Breast epithelium (tissue), 4 donors: Measurements from ENCODE around the gene NRCAM. TPM values are rescaled to one million over a fixed set of nuclear protein-coding genes. Genes with fewer than 3 reads are reported as not detected.
A peak's percentile ranks its signal among the peaks of the same experiment; 100 is the strongest.

Experiments
- DNase-seq, 2 donors: peaks; one replicate each; pipeline ENCODE4 v3.0.0-alpha.2; 2019; ENCODE audit warnings: low spot score in 2 of 2
- H3K27ac ChIP-seq, 2 donors: fragments of 200-600 bp; sonication (generic) in 1 of 2; one replicate each; pipeline ENCODE4 v1.5.1; 2016 to 2019; ENCODE audit warnings: mild to moderate bottlenecking in 1 of 2
- H3K27me3 ChIP-seq, 2 donors: fragments of 200-600 bp; sonication (generic) in 1 of 2; one replicate each; pipeline versions ENCODE4 v1.5.1 to v1.6.0; 2017 to 2019; ENCODE audit warnings: control low read depth in 1 of 2, mild to moderate bottlenecking in 1 of 2
- H3K36me3 ChIP-seq: fragments of 200-600 bp; one replicate; pipeline ENCODE4 v1.5.1; 2019
- H3K4me1 ChIP-seq, 2 donors: fragments of 200-600 bp; sonication (generic); one replicate each; pipeline ENCODE4 v1.5.1; 2016 to 2019; ENCODE audit warnings: control low read depth in 1 of 2
- H3K4me3 ChIP-seq, 3 donors: fragments of 200-600 bp; sonication (generic); 1 replicate in 2 of 3; 2 replicates in 1 of 3; pipeline ENCODE4 v1.5.1; 2016 to 2019; ENCODE audit warnings: mild to moderate bottlenecking in 3 of 3, moderate library complexity in 2 of 3
- H3K9me3 ChIP-seq, 2 donors: fragments of 200-600 bp; sonication (generic) in 1 of 2; one replicate each; pipeline ENCODE4 v1.5.1; 2016 to 2019; ENCODE audit warnings: control low read depth in 1 of 2
- CTCF ChIP-seq, 3 donors: fragments of 450-650 bp; IDR thresholded peaks; one replicate each; pipeline ENCODE4 v1.5.1; 2016 to 2017; ENCODE audit warnings: antibody characterized with exemption in 3 of 3, mild to moderate bottlenecking in 3 of 3, moderate library complexity in 3 of 3
- POLR2A ChIP-seq: fragments of 450-650 bp; IDR thresholded peaks from one replicate; pipeline ENCODE4 v1.6.1; 2016; ENCODE audit warnings: antibody characterized with exemption, mild to moderate bottlenecking, moderate library complexity
- POLR2AphosphoS5 ChIP-seq, 3 donors: sonication (generic); formaldehyde crosslinking; IDR thresholded peaks; one replicate each; pipeline ENCODE4 v1.6.1; 2017; ENCODE audit warnings: antibody characterized with exemption in 3 of 3
- intact Hi-C: fragments of 100-400 bp; cut with DNase I; formaldehyde crosslinking; loops from one replicate; pipeline ENCODE4 v1.15.1; 2023; ENCODE audit warnings: low total_unique reads
- total RNA-seq, 3 donors: library from RNA; depleted of rRNA; stranded (reverse); fragments of >200 nt; gene quantifications; one replicate each; pipeline ENCODE4 v1.1.0, GENCODE V29; 2016

The NRCAM gene
- total RNA-seq, 3 donors from 2014 or later: 3.3 to 62.4 (median 4.2) TPM

DNA sequence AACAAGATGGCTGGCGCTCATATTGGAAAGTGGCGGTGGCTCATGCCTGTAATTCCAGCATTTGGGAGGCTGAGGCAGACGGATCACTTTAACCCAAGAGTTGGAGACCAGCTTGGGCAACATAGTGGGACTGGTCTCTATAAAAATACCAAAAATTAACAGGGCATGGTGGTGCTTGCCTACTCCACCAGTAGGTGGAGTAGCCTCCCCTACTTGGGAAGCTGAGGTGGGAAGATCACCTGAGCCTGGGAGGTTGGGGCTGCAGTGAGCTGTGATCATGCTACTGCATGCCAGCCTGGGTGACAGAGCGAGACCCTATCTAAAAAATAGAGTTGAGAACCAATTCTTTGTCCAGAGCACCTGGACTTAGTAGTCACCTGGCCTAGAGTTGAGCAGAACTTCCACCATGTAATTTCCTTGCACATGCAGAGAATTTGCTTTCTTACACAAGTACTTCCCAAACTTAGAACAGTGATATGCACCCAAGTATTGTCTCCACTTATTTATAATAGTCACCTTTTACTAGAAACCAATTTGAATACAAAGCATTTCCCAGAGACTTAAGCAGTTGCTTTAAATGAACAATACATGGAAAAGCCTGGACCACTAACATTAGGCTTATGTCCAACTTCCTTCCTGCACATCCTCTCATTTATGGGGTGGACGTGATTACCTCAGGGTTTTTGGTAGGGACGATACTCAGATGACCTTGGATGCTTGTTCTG is 342.0 kb downstream of the NRCAM start:
- DNase-seq: no peak
- no peaks in the 10 kb centered on the region for H3K27me3 ChIP-seq
- H3K36me3 ChIP-seq: no peaks in the 10 kb centered on the region
- no peak for TF ChIP-seq CTCF (IDR thresholded peaks at IDR 0.05)
- TF ChIP-seq POLR2AphosphoS5 (IDR thresholded peaks at IDR 0.05): no peak
- TF ChIP-seq POLR2A: no peak
- peak overlapping the region in 1 of 2 donors; percentile 43 for H3K27ac ChIP-seq
- intact Hi-C loops: no loop called here
- no peak overlapping the region for H3K4me3 ChIP-seq
- H3K9me3 ChIP-seq: no peaks in the 10 kb centered on the region
- no peaks in the 10 kb centered on the region for H3K4me1 ChIP-seq

DNA sequence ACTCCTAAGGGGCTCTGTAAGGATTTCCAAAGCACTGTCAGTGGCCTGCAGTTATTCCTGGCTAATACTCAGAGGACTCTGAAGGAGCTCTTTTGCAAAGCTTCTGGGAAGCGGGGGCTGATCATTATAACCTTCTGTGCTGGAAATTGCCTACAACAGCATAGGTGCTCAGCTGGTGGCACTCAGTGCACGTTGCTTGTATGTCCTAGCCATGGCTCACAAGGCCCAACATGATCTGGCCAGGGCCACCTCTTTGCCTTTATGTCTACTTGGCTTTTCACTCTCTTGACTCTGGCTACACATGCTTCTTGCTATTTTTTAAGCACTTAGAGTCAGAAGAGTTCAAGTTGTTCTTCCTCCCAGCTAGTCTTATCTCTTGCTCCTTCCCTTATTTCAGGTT is 343.6 kb downstream of the NRCAM start:
- intact Hi-C loops: no loop called here
- no peaks in the 10 kb centered on the region for H3K36me3 ChIP-seq
- no peak overlapping the region for H3K4me3 ChIP-seq
- H3K9me3 ChIP-seq: no peaks in the 10 kb centered on the region
- DNase-seq: no peak
- H3K27me3 ChIP-seq: no peaks in the 10 kb centered on the region
- TF ChIP-seq CTCF (IDR thresholded peaks at IDR 0.05): no peak
- TF ChIP-seq POLR2AphosphoS5 (IDR thresholded peaks at IDR 0.05): no peak
- TF ChIP-seq POLR2A: no peak
- no peak overlapping the region for H3K27ac ChIP-seq
- H3K4me1 ChIP-seq: no peaks in the 10 kb centered on the region

DNA sequence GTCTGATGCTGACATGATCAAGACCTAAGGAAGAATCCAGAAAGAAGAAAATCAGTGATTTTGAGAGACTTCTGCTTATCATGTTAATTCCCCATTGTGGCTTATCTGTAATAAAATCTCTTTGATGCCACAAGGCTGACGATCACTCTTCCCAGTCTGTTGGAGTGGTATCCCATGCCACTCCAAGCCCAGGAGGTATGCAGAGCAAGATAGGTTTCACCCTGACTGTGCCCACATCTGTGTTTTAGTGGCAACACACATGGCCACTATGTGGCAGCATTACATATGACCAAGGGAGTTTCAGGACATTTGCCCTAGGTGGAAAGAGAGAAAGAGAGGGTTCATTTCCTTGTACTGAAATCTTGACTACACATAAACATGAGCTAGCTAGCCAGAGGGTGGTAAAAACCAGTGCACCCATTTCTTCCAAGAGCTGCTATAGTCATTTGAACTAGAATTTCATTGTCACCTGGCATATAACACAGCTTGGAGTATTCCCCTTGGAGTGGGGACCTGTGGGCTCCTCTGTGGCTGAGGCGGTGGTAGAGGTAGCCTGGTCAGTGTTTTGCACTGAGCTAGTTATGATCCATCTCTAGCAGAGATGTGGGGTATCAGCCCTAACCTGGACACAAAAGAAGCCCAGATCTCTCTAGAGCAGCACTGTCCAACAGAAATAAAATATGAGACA is 346.9 kb downstream of the NRCAM start:
- intact Hi-C loops: no loop called here
- H3K27me3 ChIP-seq: no peaks in the 10 kb centered on the region
- H3K27ac ChIP-seq: no peak overlapping the region
- no peak for DNase-seq
- no peak overlapping the region for H3K4me3 ChIP-seq
- no peak for TF ChIP-seq CTCF (IDR thresholded peaks at IDR 0.05)
- TF ChIP-seq POLR2AphosphoS5 (IDR thresholded peaks at IDR 0.05): no peak
- TF ChIP-seq POLR2A: no peak
- no peaks in the 10 kb centered on the region for H3K4me1 ChIP-seq
- H3K36me3 ChIP-seq: no peaks in the 10 kb centered on the region
- H3K9me3 ChIP-seq: no peaks in the 10 kb centered on the region

- no peak for DNase-seq
- intact Hi-C loops: no loop called here
- Histone ChIP-seq H3K36me3 (no peaks in the 10 kb centered on the region), H3K4me3 (no peak overlapping the region), H3K9me3 (no peaks in the 10 kb centered on the region), H3K4me1 (no peaks in the 10 kb centered on the region), H3K27me3 (no peaks in the 10 kb centered on the region), H3K27ac (no peak overlapping the region)
- no peak for TF ChIP-seq CTCF (IDR thresholded peaks at IDR 0.05)
- no peak for TF ChIP-seq POLR2A
- no peak for TF ChIP-seq POLR2AphosphoS5 (IDR thresholded peaks at IDR 0.05)
These were observed 348.1 kb downstream of the NRCAM start for GRCh38 chr7:108108131-108108530.

DNA sequence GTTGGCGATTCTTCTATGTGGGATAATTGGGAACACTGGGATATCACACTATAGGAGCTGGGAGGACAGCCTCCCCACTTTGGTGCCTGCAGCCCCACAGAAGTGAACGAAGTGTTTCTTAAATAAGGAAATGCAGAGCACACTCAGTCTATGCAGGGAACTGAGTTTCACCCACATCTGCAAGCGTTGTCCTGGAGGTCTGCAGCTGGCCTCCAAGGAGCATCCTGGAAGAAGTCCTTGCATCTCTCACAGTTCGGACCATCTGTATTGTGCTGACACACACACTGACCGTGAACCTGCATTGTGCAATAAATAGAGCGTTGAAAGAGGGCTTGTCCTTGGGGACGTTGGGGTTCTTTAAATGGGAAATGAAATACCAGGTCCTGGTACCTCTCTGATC is 351.9 kb downstream of the NRCAM start:
- H3K27me3 ChIP-seq: no peaks in the 10 kb centered on the region
- no peaks in the 10 kb centered on the region for H3K36me3 ChIP-seq
- intact Hi-C loops: no loop called here
- DNase-seq: no peak
- TF ChIP-seq POLR2A: no peak
- TF ChIP-seq CTCF (IDR thresholded peaks at IDR 0.05): no peak
- TF ChIP-seq POLR2AphosphoS5 (IDR thresholded peaks at IDR 0.05): peak; percentile 20 to 59 (median 54)
- no peak overlapping the region for H3K27ac ChIP-seq
- H3K9me3 ChIP-seq: no peaks in the 10 kb centered on the region
- no peak overlapping the region for H3K4me3 ChIP-seq
- no peaks in the 10 kb centered on the region for H3K4me1 ChIP-seq
